Kidney (tissue), 14 donors: Measurements from ENCODE around the gene PLEK. TPM values are rescaled to one million over a fixed set of nuclear protein-coding genes. Genes with fewer than 3 reads are reported as not detected.

Experiments
- DNase-seq, 5 donors: peaks; one replicate each; pipeline ENCODE4 v3.0.0-alpha.2; 2013 to 2020
- FAIRE-seq: peaks from 2 replicates; lab custom pipeline; 2012; peaks lifted over from hg19 to GRCh38; lab: Jason Lieb, UNC
- H3K27ac ChIP-seq, 2 donors: one replicate each; pipeline ENCODE4 v1.7.0; 2013; ENCODE audit warnings: low read depth in 2 of 2, low read length in 2 of 2, inconsistent platforms in 1 of 2
- H3K27me3 ChIP-seq: one replicate; pipeline ENCODE4 v1.7.1; 2013; ENCODE audit warnings: low read length, inconsistent platforms; ENCODE audit not compliant: control insufficient read depth, insufficient read depth
- H3K36me3 ChIP-seq, 3 donors: one replicate each; pipeline versions ENCODE4 v1.7.0 to v1.7.1; 2013; ENCODE audit warnings: low read length in 3 of 3, control low read depth in 1 of 3, inconsistent platforms in 1 of 3; ENCODE audit not compliant: insufficient read depth in 3 of 3, control insufficient read depth in 2 of 3
- H3K4me1 ChIP-seq, 3 donors: one replicate each; pipeline versions ENCODE4 v1.7.0 to v1.7.1; 2013; ENCODE audit warnings: low read length in 3 of 3, inconsistent platforms in 1 of 3, low read depth in 1 of 3; ENCODE audit not compliant: control insufficient read depth in 2 of 3, insufficient read depth in 2 of 3
- H3K4me3 ChIP-seq, 3 donors: one replicate each; pipeline versions ENCODE4 v1.7.0 to v1.8.1; 2013; ENCODE audit warnings: low read length in 3 of 3, control low read depth in 1 of 3, inconsistent platforms in 1 of 3
- H3K9ac ChIP-seq, 3 donors: one replicate each; pipeline versions ENCODE4 v1.7.0 to v1.7.1; 2013; ENCODE audit warnings: low read length in 3 of 3, control low read depth in 1 of 3, inconsistent platforms in 1 of 3
- H3K9me3 ChIP-seq, 3 donors: one replicate each; pipeline versions ENCODE4 v1.7.0 to v1.7.1; 2013; ENCODE audit warnings: low read length in 3 of 3, control low read depth in 1 of 3, inconsistent platforms in 1 of 3; ENCODE audit not compliant: control insufficient read depth in 2 of 3, insufficient read depth in 1 of 3
- CTCF ChIP-seq: IDR thresholded peaks from 3 replicates; pipeline ENCODE4 v1.5.1; 2012; ENCODE audit warnings: mild to moderate bottlenecking, moderate library complexity, borderline replicate concordance; ENCODE audit not compliant: insufficient read depth; ENCODE audit errors: extremely low read depth
- intact Hi-C: fragments of 100-400 bp; cut with DNase I; formaldehyde crosslinking; loops from one replicate; pipeline ENCODE4 v1.11.1; 2022
- polyA plus RNA-seq: library from polyadenylated mRNA; stranded (reverse); fragments of 350-450 nt; fragmentation: Illumina TruSeq; extraction: RNeasy Lipid Tissue Mini Kit (QIAGEN cat#74804); gene quantifications from one replicate; pipeline ENCODE4 v1.2.3, GENCODE V29; 2014; ENCODE audit warnings: low read depth, low replicate concordance; ENCODE audit not compliant: insufficient read depth
- total RNA-seq: library from RNA; stranded (reverse); fragmentation: NEBNext Ultra II Directional; extraction: Animal tissue kit (Norgen Biotek cat#: 25700); gene quantifications from one replicate; pipeline ENCODE4 v1.2.1, GENCODE V29; 2021
- donor health status: control.
- donor health status: control.
- donor health status: control.
- donor health status: control.
- donor health status: control.
- donor health status: DM: yes; HTN: yes; CAD: no.
- donor health status: Normal renal cell carcinoma (clear cell type).

Gene PLEK
- total and polyA plus RNA-seq, 2 donors from 2014 or later, result 2.8 to 17.3 TPM

GRCh38 chr2:68403199-68403644, 38.1 kb downstream of the PLEK start:
- no peak for DNase-seq
- Histone ChIP-seq H3K36me3 (no peaks in the 10 kb centered on the region), H3K27me3 (no peaks in the 10 kb centered on the region), H3K27ac (no peak overlapping the region), H3K9me3 (no peaks in the 10 kb centered on the region), H3K4me1 (no peaks in the 10 kb centered on the region), H3K4me3 (no peak overlapping the region), H3K9ac (no peak overlapping the region)
- no peak for TF ChIP-seq CTCF
- FAIRE-seq, result no peak
- intact Hi-C loops, result no loop called here

GRCh38 chr2:68404164-68404563, 39.1 kb downstream of the PLEK start:
- H3K4me1 ChIP-seq, result no peaks in the 10 kb centered on the region
- no peak for TF ChIP-seq CTCF
- no peak overlapping the region for H3K9ac ChIP-seq
- no peak for FAIRE-seq
- no peak for DNase-seq
- H3K4me3 ChIP-seq, result no peak overlapping the region
- H3K36me3 ChIP-seq, result no peaks in the 10 kb centered on the region
- intact Hi-C loops, result no loop called here
- no peaks in the 10 kb centered on the region for H3K27me3 ChIP-seq
- H3K27ac ChIP-seq, result no peak overlapping the region
- no peaks in the 10 kb centered on the region for H3K9me3 ChIP-seq

GRCh38 chr2:68404893-68405799, 40.1 kb downstream of the PLEK start:
- Histone ChIP-seq H3K36me3 (no peaks in the 10 kb centered on the region), H3K27me3 (no peaks in the 10 kb centered on the region), H3K4me1 (no peaks in the 10 kb centered on the region), H3K9ac (no peak overlapping the region), H3K9me3 (no peaks in the 10 kb centered on the region), H3K27ac (no peak overlapping the region), H3K4me3 (no peak overlapping the region)
- DNase-seq (no peak), FAIRE-seq (no peak)
- intact Hi-C loops, result no loop called here
- TF ChIP-seq CTCF, result no peak
